ENCODE measurements around the gene IL4R.

IL4R gene

DNA sequence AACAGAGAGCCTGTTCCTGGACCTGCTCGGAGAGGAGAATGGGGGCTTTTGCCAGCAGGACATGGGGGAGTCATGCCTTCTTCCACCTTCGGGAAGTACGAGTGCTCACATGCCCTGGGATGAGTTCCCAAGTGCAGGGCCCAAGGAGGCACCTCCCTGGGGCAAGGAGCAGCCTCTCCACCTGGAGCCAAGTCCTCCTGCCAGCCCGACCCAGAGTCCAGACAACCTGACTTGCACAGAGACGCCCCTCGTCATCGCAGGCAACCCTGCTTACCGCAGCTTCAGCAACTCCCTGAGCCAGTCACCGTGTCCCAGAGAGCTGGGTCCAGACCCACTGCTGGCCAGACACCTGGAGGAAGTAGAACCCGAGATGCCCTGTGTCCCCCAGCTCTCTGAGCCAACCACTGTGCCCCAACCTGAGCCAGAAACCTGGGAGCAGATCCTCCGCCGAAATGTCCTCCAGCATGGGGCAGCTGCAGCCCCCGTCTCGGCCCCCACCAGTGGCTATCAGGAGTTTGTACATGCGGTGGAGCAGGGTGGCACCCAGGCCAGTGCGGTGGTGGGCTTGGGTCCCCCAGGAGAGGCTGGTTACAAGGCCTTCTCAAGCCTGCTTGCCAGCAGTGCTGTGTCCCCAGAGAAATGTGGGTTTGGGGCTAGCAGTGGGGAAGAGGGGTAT is 48.9 kb downstream of the IL4R start:
- H3K27ac ChIP-seq = no peak overlapping the region
- TF ChIP-seq ZFX (IDR thresholded peaks at IDR 0.05) = no peak
- TF ChIP-seq, protein P1, sequence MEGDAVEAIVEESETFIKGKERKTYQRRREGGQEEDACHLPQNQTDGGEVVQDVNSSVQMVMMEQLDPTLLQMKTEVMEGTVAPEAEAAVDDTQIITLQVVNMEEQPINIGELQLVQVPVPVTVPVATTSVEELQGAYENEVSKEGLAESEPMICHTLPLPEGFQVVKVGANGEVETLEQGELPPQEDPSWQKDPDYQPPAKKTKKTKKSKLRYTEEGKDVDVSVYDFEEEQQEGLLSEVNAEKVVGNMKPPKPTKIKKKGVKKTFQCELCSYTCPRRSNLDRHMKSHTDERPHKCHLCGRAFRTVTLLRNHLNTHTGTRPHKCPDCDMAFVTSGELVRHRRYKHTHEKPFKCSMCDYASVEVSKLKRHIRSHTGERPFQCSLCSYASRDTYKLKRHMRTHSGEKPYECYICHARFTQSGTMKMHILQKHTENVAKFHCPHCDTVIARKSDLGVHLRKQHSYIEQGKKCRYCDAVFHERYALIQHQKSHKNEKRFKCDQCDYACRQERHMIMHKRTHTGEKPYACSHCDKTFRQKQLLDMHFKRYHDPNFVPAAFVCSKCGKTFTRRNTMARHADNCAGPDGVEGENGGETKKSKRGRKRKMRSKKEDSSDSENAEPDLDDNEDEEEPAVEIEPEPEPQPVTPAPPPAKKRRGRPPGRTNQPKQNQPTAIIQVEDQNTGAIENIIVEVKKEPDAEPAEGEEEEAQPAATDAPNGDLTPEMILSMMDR (conservative IDR thresholded peaks at IDR 0.05) = no peak

GRCh38 chr16:27363246-27363632 is 49.5 kb downstream of the IL4R start:
- TF ChIP-seq, protein P1 (conservative IDR thresholded peaks at IDR 0.05) = no peak
- no peak for TF ChIP-seq ZFX (IDR thresholded peaks at IDR 0.05)
- no peak overlapping the region for H3K27ac ChIP-seq

DNA sequence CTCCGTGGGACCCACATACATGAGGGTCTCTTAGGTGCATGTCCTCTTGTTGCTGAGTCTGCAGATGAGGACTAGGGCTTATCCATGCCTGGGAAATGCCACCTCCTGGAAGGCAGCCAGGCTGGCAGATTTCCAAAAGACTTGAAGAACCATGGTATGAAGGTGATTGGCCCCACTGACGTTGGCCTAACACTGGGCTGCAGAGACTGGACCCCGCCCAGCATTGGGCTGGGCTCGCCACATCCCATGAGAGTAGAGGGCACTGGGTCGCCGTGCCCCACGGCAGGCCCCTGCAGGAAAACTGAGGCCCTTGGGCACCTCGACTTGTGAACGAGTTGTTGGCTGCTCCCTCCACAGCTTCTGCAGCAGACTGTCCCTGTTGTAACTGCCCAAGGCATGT is 50.0 kb downstream of the IL4R start:
- H3K27ac ChIP-seq = no peak overlapping the region
- no peak for TF ChIP-seq ZFX (IDR thresholded peaks at IDR 0.05)
- TF ChIP-seq, protein P1 (conservative IDR thresholded peaks at IDR 0.05) = no peak

DNA sequence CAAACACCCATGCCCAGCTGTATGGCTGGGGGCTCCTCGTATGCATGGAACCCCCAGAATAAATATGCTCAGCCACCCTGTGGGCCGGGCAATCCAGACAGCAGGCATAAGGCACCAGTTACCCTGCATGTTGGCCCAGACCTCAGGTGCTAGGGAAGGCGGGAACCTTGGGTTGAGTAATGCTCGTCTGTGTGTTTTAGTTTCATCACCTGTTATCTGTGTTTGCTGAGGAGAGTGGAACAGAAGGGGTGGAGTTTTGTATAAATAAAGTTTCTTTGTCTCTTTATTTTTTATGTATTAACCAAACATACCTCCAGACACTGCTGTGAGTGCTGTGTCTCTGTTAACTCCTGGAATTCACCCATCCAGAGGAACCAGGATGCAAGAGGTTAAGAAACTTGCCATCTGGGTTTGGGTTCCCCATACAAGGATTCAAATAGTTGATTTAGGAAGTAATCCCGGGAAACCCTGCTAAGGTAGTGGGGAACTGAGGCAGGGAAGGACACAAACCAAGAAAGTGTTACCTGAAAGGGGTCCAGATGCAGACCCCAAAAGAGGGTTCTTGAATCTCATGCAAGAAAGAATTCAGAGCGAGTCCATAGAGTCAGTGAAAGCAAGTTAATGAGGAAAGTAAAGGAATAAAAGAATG is 50.8 kb downstream of the IL4R start:
- TF ChIP-seq ZFX (IDR thresholded peaks at IDR 0.05) = no peak
- TF ChIP-seq, protein P1 (conservative IDR thresholded peaks at IDR 0.05) = no peak
- no peak overlapping the region for H3K27ac ChIP-seq

GRCh38 chr16:27365142-27366089 is 51.6 kb downstream of the IL4R start:
- no peak overlapping the region for H3K27ac ChIP-seq
- TF ChIP-seq ZFX (IDR thresholded peaks at IDR 0.05) = no peak
- TF ChIP-seq, protein P1 (conservative IDR thresholded peaks at IDR 0.05) = no peak

DNA sequence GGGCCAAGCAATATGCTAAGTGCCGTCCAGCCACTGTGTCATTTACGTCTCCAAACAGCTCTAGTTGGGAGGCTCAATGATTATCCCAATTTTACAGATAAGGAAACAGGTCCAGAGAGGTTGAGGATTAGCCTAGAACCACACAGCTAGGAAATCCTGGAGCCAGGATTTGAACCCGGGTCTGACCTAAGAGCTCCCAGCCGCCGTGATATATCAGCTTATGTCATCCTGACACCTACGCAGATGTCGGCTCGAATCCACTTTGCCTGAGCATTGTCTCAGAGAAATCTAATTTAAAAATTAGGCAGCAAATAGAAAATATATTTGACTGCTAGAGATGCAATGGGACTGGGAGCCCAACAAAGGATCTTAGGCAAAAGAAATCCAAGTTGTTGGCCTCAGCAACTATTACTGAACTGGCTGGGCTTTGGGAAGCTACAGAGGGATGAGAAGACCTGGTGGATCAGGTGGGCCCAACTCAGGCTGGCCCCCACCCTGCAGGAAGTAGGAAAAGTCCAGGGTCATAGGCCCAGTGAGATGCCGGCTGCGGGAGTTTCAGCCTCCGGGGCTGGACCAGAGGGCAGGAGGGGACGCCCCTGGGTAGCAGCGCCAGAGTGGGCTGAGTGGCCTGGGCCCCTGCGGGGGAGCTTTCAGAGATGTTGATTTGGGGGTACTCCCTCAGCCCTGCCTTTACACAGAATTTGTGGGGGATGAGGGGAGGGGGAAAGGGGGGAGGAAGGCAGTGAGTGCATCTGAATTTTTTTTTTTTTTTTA is 53.1 kb downstream of the IL4R start:
- no peak for TF ChIP-seq ZFX (IDR thresholded peaks at IDR 0.05)
- TF ChIP-seq, protein P1 (conservative IDR thresholded peaks at IDR 0.05) = no peak
- no peak overlapping the region for H3K27ac ChIP-seq

Measured in C4-2B (cell line).